Activated T-cell treated with anti-CD3 and anti-CD28 coated beads, Interleukin-2, amount 50 U/mL, for 1 hour (primary cell): ENCODE data around the gene CNTN2.

ENCODE experiments used
- DNase-seq: peaks from one replicate; pipeline ENCODE4 v3.0.0-alpha.2; 2020

The CNTN2 gene

DNA sequence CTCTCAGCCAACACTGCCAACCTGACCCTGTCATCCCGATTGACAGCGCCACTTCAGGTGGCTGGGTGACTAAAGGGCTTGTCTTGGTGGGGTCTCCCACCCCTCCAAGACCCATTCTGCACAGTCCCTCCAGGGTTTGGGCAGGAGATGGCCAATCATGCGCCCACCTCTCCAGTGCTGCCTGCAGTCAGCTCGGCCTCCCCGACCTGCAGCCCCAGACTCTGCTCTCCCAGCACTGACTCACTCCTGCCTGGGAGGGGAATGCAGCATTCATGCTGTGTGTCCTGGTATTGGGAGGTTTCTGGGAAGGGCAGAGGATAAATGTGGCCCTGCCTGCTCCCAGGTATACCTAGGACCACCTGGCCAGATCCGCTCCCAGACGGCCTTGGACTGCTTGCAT is 31.5 kb downstream of the CNTN2 start:
- DNase-seq = no peak

GRCh38 chr1:205075642-205076155 is 32.7 kb downstream of the CNTN2 start:
- no peak for DNase-seq

DNA sequence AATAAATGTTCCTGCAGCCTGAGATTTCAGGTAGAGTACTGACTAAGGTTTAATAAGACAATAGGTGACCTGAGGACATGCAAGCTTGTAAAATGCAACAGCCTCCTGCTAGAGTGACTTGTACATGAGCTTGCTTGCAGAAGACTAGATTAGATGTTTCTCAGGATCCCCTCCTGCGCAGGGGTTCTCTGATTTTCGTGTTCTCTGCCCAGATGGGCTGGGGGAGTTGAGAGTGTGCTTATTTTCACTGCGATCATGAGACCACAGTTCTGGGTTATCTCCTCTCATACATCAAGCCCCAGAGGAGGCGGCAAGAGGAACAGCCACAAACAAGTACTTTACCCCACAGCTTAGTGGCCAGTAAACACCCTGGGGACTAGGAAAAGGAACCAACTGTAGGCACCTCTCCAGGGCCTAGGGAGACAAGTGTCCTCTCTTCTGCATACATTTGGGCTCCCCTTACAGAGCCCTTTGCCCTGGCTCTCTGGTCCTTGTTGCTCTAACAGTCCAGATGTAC is 33.3 kb downstream of the CNTN2 start:
- DNase-seq = no peak

GRCh38 chr1:205077158-205077933 is 34.3 kb downstream of the CNTN2 start:
- no peak for DNase-seq

DNA sequence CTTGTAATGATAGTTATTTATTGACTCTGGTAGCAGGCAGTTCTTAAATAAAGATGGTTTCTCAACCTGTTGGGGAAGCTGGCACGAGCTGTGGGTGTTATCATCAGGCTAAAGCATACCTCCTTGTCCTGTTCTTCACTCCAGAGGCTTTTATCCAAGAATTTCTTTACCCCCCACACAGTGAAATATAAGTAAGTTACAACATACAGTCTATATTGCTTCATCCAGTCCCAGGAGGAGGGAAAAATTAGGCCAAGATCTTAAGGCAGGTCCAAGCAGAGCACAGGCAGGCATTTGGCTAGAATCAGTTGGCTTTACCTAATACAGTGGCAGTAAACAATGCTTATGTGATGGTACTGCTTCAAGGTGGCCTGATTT is 34.9 kb downstream of the CNTN2 start:
- no peak for DNase-seq

GRCh38 chr1:205082431-205082830 is 39.4 kb downstream of the CNTN2 start:
- DNase-seq = no peak

DNA sequence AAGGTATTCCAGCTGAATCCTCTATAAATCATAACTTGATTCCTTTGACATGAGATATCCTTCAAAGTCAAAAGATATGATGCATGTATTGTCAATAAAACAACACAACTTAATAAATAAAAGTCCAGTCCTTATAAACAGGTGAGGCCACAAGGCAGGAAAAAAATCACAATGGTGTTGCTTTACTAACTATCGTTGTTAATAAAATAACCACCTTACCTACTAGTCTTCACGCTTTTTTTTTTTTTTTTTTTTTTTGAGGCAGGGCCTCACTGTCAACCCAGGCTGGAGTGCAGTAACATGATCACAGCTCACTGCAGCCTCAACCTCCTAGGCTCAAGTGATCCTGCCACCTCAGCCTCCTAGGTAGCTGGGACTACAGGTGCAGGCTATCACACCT is 41.3 kb downstream of the CNTN2 start, which contains the start of gene TMEM81:
TSS of gene TMEM81 (minus strand) at position 101 of the 400 bp plus-strand sequence. CDS start 140 bp downstream, outside the sequence.
- DNase-seq = no peak

- DNase-seq = no peak
Observed at GRCh38 chr1:205088341-205088740, 45.3 kb downstream of the CNTN2 start.

DNA sequence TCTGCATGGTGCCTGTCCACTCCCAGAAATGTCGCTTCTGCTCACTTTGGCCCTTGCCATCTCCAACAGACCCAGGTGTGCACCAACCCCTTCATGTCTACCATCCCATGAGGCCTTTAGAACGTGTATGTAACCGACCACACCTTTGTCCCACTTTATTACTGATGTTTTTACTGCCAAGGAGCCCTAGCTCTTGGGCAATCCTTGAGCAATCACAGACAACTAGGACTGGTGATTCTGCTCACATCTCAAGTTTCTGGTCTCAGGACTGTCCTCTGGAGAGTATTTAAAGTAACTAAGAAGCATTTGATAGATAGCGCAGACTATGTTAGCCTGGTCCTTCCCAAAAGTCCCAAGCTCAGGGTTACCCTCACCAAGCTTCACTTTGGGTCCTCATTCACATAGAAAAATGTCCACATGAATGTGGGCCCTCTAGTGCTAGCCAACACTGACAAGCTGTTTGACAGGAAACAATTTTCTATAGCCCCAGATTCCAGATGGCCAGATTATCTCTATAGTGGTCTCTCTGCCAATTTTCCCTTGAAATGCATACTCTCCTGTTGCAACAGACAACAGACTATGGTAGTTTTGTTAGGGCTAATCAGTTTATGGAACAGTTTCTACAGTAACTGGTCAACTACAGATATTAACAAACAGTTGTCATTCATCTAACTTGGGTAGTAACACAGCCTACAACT is 48.2 kb downstream of the CNTN2 start:
- DNase-seq = no peak

- no peak for DNase-seq
Observed at GRCh38 chr1:205095422-205095821, 52.4 kb downstream of the CNTN2 start.

DNA sequence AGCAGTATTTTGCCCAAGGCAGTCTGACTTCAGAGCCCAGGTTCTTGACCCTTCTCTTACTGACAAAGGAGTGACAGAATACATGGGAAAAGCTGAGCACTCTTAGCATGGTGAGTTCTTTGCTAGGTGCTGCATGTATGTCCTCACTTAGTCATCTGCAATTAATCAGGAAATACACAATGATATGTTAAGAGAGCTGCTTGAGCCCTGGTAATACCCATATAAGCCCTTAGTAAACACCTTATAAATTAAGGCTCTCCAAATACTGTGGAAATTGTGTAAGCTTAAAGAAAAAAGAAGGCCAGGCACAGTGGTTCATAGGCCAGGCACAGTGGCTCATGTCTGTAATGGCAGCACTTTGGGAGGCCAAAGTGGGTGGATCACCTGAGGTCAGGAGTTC is 55.2 kb downstream of the CNTN2 start:
- no peak for DNase-seq

- DNase-seq = no peak
Observed at GRCh38 chr1:205102404-205102803, 59.4 kb downstream of the CNTN2 start.

DNA sequence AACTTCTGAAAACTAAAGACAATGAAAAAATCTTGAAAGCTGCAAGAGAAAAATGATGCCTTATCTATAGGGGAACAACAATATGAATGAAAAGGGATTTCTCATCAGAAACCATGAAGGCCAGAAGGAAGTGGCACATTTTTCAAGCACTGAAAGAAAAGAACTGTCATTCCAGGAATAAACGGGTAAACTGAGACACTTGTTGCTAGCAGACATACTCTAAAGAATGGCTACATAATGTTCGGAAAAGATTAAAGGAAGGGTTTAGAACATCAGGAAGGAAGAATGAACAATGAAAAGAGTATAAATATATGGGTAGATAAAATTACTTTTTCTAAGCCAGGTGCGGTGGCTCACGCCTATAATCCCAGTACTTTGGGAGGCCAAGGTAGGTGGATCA is 64.3 kb downstream of the CNTN2 start:
- DNase-seq = no peak

DNA sequence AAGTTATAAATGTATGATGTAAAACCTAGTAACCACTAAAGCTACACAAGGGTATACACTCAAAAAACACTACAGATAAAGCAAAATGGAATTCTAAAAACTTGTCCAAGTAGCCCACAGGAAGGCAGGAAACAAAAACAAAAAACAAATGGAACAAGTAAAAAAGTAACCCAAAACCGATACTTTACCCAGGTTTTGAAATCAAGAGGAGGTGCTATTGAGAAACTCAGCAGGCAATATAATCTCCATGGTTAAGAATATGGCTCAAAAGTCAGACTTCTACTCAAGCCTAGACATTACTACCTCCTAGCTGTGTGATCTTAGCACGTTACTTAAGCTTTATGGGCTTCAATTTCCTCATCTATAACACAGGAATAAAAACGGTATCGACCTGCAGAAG is 65.5 kb downstream of the CNTN2 start:
- no peak for DNase-seq

DNA sequence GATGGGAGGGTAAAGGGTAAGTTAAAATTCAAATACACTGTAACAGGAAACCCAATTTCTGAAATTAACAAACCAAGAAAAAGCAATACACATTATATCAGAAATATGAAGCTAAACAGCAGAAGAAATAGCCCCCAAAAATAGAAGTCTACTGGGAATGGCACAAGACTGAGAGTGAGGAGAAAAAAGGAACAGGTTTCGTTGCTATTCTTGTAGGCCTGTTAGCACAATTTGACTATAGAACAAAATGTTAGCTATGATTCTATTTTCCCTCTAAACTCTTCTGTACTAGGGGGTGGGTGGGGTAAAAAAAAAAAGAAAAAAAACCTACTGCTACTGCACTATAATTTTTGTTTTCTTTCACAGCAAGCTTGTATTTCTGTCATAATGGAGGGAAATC is 66.3 kb downstream of the CNTN2 start:
- no peak for DNase-seq

DNA sequence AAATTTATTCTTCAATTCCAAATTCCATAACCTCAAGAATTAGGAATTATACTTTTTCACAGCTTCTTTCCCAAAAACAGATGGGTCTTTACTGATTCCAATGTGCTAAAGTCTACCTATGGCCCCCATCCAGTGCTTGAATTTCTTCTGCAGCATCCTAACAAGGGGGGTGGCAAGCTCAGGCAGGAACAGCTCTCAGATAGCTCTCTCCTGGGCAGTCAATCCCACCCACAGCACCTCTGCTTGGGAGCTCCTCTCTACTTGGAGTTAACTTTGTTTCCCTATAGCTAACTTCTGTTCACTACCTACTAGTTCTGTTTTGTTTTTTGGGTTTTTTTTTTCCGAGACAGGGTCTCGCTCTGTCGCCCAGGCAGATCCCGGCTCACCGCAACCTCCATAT is 66.7 kb downstream of the CNTN2 start:
- DNase-seq = no peak

- no peak for DNase-seq
Observed at GRCh38 chr1:205111354-205111753, 68.3 kb downstream of the CNTN2 start.

GRCh38 chr1:205118752-205119151 is 75.7 kb downstream of the CNTN2 start:
- no peak for DNase-seq

DNA sequence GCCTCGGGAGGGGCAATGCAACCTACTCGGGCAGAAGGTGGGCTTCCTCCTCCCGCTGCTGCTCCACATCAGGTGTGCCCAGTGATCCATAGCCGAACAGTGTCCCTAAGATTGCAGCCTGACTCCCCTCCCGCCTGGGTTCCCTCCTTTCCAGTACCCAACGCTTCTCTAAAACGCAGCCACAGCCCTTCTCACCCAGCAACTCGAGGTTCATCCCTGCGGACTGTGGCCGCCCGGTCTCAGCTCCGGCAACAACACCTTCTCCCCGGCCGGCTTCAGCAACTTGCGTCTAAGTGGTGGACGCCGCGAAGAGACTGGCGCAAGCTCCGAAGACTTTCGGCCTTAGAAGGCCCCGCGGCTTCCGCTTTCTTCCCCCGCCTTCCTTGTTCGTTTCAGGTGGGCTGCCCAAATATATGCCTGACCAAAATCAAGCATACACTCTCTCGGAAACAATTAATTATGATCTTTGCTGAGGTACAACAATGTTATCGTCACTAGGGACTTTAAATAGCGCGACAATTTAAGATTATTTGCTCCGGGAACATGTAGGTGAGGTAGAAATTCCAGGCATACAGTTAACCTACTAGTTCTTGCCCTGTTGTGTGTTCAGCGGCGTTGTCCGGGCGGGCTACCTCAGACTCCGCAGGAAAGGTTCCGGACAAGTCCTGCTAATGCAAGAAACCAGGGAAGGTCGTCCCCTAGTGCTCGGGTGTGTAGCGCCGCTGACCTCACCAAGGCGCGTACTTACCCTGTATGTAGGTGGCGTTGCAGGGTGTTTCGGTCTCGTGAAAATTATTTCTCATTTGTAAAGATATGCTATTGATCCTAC is 78.9 kb downstream of the CNTN2 start, which contains the start of gene RBBP5:
TSS of gene RBBP5 (minus strand) at position 319 of the 829 bp plus-strand sequence. CDS start at position 214, 105 bp downstream.
- peak; percentile 98 for DNase-seq

- DNase-seq = no peak
Observed at GRCh38 chr1:205122489-205122882, 79.5 kb downstream of the CNTN2 start.

- DNase-seq = no peak
Observed at GRCh38 chr1:205124726-205125125, 81.7 kb downstream of the CNTN2 start.

DNA sequence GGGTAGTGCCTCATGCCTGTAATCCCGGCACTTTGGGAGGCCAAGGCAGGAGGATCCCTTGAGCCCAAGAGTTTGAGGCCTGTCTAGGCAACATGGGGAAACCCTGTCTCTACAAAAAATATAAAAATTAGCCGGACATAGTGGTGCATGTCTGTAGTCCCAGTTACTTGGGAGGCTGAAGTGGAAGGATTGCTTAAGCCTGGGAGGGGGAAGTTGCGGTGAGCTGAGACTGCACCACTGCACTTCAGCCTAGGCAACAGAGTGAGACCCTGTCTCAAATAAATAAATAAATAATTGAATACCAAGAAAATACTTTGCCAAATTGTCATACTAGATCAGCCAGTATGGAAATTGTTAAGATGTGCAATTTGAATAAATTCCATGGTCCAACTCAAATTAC is 84.6 kb downstream of the CNTN2 start:
- DNase-seq = no peak
